Neural cell (in vitro differentiated cells): ENCODE measurements around the gene LMOD2. TPM values are rescaled to one million over a fixed set of nuclear protein-coding genes. Genes with fewer than 3 reads are reported as not detected.

Experiments
- H2AFZ ChIP-seq: fragments of 200-600, 300-800 bp; sonication (generic), shearing (Covaris generic); 2 replicates; pipeline ENCODE4 v1.6.0; 2014; ENCODE audit warnings: low read depth, mild to moderate bottlenecking, antibody characterized with exemption, low read length, moderate library complexity
- H3F3A ChIP-seq: fragments of 200-600 bp; shearing (Covaris generic); 2 replicates; pipeline ENCODE4 v1.6.1; 2016; ENCODE audit warnings: mild to moderate bottlenecking, moderate library complexity, mixed read lengths, antibody characterized with exemption, low read length; ENCODE audit not compliant: insufficient read depth, poor library complexity, severe bottlenecking
- H3K27ac ChIP-seq: fragments of 200-600, 300-800 bp; sonication (generic), shearing (Covaris generic); 2 replicates; pipeline ENCODE4 v1.5.1; 2014; ENCODE audit warnings: mild to moderate bottlenecking, low read length, moderate library complexity
- H3K27me3 ChIP-seq: fragments of 300-800, 200-600 bp; sonication (generic), shearing (Covaris generic); 2 replicates; pipeline ENCODE4 v1.6.0; 2014; ENCODE audit warnings: mild to moderate bottlenecking, low read depth, low read length, moderate library complexity; ENCODE audit not compliant: insufficient read depth
- H3K36me3 ChIP-seq: fragments of 300-800, 200-600 bp; sonication (generic), shearing (Covaris generic); 2 replicates; pipeline ENCODE4 v1.5.1; 2014; ENCODE audit warnings: mild to moderate bottlenecking, antibody characterized with exemption, low read length, moderate library complexity; ENCODE audit not compliant: insufficient read depth
- H3K4me2 ChIP-seq: fragments of 300-800, 200-600 bp; sonication (generic), shearing (Covaris generic); 2 replicates; pipeline ENCODE4 v1.6.0; 2014; ENCODE audit warnings: mild to moderate bottlenecking, low read length
- H3K4me3 ChIP-seq: fragments of 300-800, 200-600 bp; sonication (generic), shearing (Covaris generic); 2 replicates; pipeline ENCODE4 v1.5.1; 2014; ENCODE audit warnings: mild to moderate bottlenecking, low read length, moderate library complexity
- H3K79me2 ChIP-seq: fragments of 200-600 bp; shearing (Covaris generic); replicated peaks from 2 replicates; pipeline ENCODE4 v1.6.0; 2014; ENCODE audit warnings: mild to moderate bottlenecking, low read length, moderate library complexity; ENCODE audit not compliant: insufficient read depth
- H3K9ac ChIP-seq: fragments of 300-800, 200-600 bp; sonication (generic), shearing (Covaris generic); 2 replicates; pipeline ENCODE4 v1.6.1; 2016; ENCODE audit warnings: mild to moderate bottlenecking, low read length, mixed read lengths
- H3K9me2 ChIP-seq: fragments of 200-600 bp; shearing (Covaris generic); 2 replicates; pipeline ENCODE4 v1.6.1; 2016; ENCODE audit warnings: mild to moderate bottlenecking, low read length, mixed read lengths; ENCODE audit not compliant: insufficient read depth
- H3K9me3 ChIP-seq: fragments of 200-600, 300-800 bp; sonication (generic), shearing (Covaris generic); 2 replicates; pipeline ENCODE4 v1.6.1; 2016; ENCODE audit warnings: mild to moderate bottlenecking, mixed run types, low read length, moderate library complexity, mixed read lengths
- H4K20me1 ChIP-seq: fragments of 200-600 bp; shearing (Covaris generic); 2 replicates; pipeline ENCODE4 v1.6.1; 2016; ENCODE audit warnings: mild to moderate bottlenecking, mixed run types; ENCODE audit not compliant: insufficient read depth
- CTCF ChIP-seq: fragments of 450-650 bp; IDR thresholded peaks from 2 replicates; pipeline ENCODE4 v1.5.1; 2014; ENCODE audit warnings: antibody characterized with exemption, mild to moderate bottlenecking, moderate library complexity; ENCODE audit not compliant: poor library complexity, severe bottlenecking
- EP300 ChIP-seq: fragments of 450-650 bp; conservative IDR thresholded peaks from 2 replicates; pipeline ENCODE4 v1.6.1; 2014; ENCODE audit warnings: antibody characterized with exemption, mild to moderate bottlenecking, moderate library complexity; ENCODE audit not compliant: poor library complexity, severe bottlenecking
- EZH2 ChIP-seq: fragments of 200-600, 300-800 bp; shearing (Covaris generic), sonication (generic); IDR thresholded peaks from 2 replicates; pipeline ENCODE4 v1.6.1; 2014; ENCODE audit warnings: antibody characterized with exemption, low read length, borderline replicate concordance, mild to moderate bottlenecking; ENCODE audit not compliant: insufficient read depth, poor library complexity, severe bottlenecking
- MXI1 ChIP-seq: fragments of 450-650 bp; conservative IDR thresholded peaks from 2 replicates; pipeline ENCODE4 v1.6.1; 2014; ENCODE audit warnings: antibody characterized with exemption, mild to moderate bottlenecking; ENCODE audit not compliant: poor library complexity, severe bottlenecking
- POLR2AphosphoS5 ChIP-seq: IDR thresholded peaks from 2 replicates; pipeline ENCODE4 v1.6.1; 2012
- RAD21 ChIP-seq: fragments of 450-650 bp; conservative IDR thresholded peaks from 2 replicates; pipeline ENCODE4 v1.6.1; 2014; ENCODE audit warnings: antibody characterized with exemption, mild to moderate bottlenecking, moderate library complexity
- REST ChIP-seq: IDR thresholded peaks from 2 replicates; pipeline ENCODE4 v1.6.1; 2012; ENCODE audit warnings: borderline replicate concordance
- SMC3 ChIP-seq: fragments of 450-650 bp; conservative IDR thresholded peaks from 2 replicates; pipeline ENCODE4 v1.6.1; 2014; ENCODE audit warnings: antibody characterized with exemption, mild to moderate bottlenecking, moderate library complexity; ENCODE audit not compliant: poor library complexity
- TAF1 ChIP-seq: IDR thresholded peaks from 2 replicates; pipeline ENCODE4 v1.6.1; 2012; ENCODE audit warnings: low read depth
- polyA plus RNA-seq: library from polyadenylated mRNA; depleted of rRNA; stranded (reverse); fragments of >200 nt; gene quantifications from 2 replicates; pipeline ENCODE4 v1.2.3, GENCODE V29; 2014

The LMOD2 gene
- polyA plus RNA-seq, 1 donor from 2014 or later = not detected

GRCh38 chr7:123665896-123666295 lies 10.2 kb downstream of the LMOD2 start:
- Histone ChIP-seq H3K9me3 (no peaks in the 10 kb centered on the region), H4K20me1 (no peaks in the 10 kb centered on the region), H3K4me3 (no peak overlapping the region), H2AFZ (no peak overlapping the region), H3K9me2 (no peaks in the 10 kb centered on the region), H3K9ac (no peak overlapping the region), H3K79me2 (no peaks in the 10 kb centered on the region), H3F3A (no peaks in the 10 kb centered on the region), H3K27ac (no peak overlapping the region), H3K27me3 (no peaks in the 10 kb centered on the region), H3K36me3 (no peaks in the 10 kb centered on the region), H3K4me2 (no peak overlapping the region)
- TF ChIP-seq MXI1 = no peak

- Histone ChIP-seq H3K9me3 (no peaks in the 10 kb centered on the region), H3K9me2 (no peaks in the 10 kb centered on the region), H3K27me3 (no peaks in the 10 kb centered on the region), H3K4me3 (no peak overlapping the region), H3K4me2 (no peak overlapping the region), H3K36me3 (no peaks in the 10 kb centered on the region), H3K27ac (no peak overlapping the region), H3K9ac (no peak overlapping the region), H3K79me2 (no peaks in the 10 kb centered on the region), H3F3A (no peaks in the 10 kb centered on the region), H4K20me1 (no peaks in the 10 kb centered on the region), H2AFZ (no peak overlapping the region)
- TF ChIP-seq CTCF (no peak), REST (no peak), TAF1 (no peak), EZH2 (no peak), RAD21 (no peak), POLR2AphosphoS5 (no peak), SMC3 (no peak), EP300 (no peak)
Measured at GRCh38 chr7:123666492-123666891, 10.8 kb downstream of the LMOD2 start.

GRCh38 chr7:123669485-123669884 lies 13.8 kb downstream of the LMOD2 start:
- no peak overlapping the region for H3K9ac ChIP-seq
- H3K4me3 ChIP-seq = no peak overlapping the region
- no peaks in the 10 kb centered on the region for H3K9me2 ChIP-seq
- no peak overlapping the region for H2AFZ ChIP-seq
- no peaks in the 10 kb centered on the region for H3K9me3 ChIP-seq
- no peaks in the 10 kb centered on the region for H3F3A ChIP-seq
- no peak overlapping the region for H3K27ac ChIP-seq
- TF ChIP-seq MXI1 (no peak), TAF1 (no peak), SMC3 (no peak), EP300 (no peak), RAD21 (no peak), EZH2 (no peak), POLR2AphosphoS5 (no peak), REST (no peak), CTCF (no peak)
- H3K4me2 ChIP-seq = no peak overlapping the region
- H4K20me1 ChIP-seq = no peaks in the 10 kb centered on the region
- H3K79me2 ChIP-seq = no peaks in the 10 kb centered on the region
- H3K36me3 ChIP-seq = no peaks in the 10 kb centered on the region
- no peaks in the 10 kb centered on the region for H3K27me3 ChIP-seq
